Measurements from ENCODE around the gene MLLT3.

DNA sequence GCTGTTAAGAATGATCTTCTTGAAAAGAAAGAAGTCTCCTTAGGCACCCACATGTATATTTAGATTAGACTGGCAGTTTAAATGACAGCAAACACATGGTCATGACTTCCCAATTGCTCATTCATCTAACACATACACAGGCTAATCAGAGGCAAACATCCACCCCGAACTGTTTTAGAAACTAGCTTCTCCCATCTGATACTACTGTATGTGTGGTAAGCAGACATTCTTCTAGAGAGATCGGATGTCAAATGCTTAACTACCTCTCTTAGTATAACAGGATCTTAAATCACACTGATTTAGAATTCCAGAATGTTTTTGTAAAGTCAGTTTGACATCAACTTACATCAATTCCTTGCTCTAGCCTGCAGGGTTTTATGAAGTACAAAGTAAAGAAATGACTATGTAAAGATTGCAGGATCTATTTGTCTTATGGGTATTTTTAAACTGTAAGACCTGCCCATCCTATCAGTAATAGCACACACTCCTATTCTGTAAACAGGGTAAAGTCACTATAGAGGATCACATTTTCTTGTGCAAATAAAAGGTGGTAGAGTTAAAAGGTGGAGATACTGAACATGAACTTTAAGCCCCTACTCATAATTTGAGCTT is 239.7 kb downstream of the MLLT3 start:
- TF ChIP-seq TAF1 (IDR thresholded peaks at IDR 0.05; ENCODE audit: low read depth, low read length) (no peak), E2F6 (IDR thresholded peaks at IDR 0.05) (no peak), GABPA (IDR thresholded peaks at IDR 0.05; ENCODE audit: borderline replicate concordance, insufficient read depth, low read length) (no peak), POLR2A (IDR thresholded peaks at IDR 0.05; ENCODE audit: control extremely low read depth in 1 of 2, low read depth in 2 of 2, low read length in 2 of 2) (no peak), ASH2L (IDR thresholded peaks at IDR 0.05; ENCODE audit: low read length) (no peak), POLR2AphosphoS5 (IDR thresholded peaks at IDR 0.05; ENCODE audit: low read depth, low read length) (no peak), SIN3A (conservative IDR thresholded peaks at IDR 0.05 in 1 of 2, IDR thresholded peaks at IDR 0.05 in 1 of 2; ENCODE audit: low read depth in 1 of 2, low read length in 2 of 2) (no peak), ZNF274 (IDR thresholded peaks at IDR 0.05; ENCODE audit: borderline replicate concordance, extremely low read depth, low read length) (no peak), EZH2 (IDR thresholded peaks at IDR 0.05; ENCODE audit: low read depth, low read length, severe bottlenecking) (no peak), CEBPB (IDR thresholded peaks at IDR 0.05; ENCODE audit: low read depth, low read length) (no peak), CBX5 (IDR thresholded peaks at IDR 0.05; ENCODE audit: low read depth, low read length) (no peak), GTF2F1 (IDR thresholded peaks at IDR 0.05; ENCODE audit: borderline replicate concordance, low read depth, low read length) (no peak)
- TF ChIP-seq, protein P1, sequence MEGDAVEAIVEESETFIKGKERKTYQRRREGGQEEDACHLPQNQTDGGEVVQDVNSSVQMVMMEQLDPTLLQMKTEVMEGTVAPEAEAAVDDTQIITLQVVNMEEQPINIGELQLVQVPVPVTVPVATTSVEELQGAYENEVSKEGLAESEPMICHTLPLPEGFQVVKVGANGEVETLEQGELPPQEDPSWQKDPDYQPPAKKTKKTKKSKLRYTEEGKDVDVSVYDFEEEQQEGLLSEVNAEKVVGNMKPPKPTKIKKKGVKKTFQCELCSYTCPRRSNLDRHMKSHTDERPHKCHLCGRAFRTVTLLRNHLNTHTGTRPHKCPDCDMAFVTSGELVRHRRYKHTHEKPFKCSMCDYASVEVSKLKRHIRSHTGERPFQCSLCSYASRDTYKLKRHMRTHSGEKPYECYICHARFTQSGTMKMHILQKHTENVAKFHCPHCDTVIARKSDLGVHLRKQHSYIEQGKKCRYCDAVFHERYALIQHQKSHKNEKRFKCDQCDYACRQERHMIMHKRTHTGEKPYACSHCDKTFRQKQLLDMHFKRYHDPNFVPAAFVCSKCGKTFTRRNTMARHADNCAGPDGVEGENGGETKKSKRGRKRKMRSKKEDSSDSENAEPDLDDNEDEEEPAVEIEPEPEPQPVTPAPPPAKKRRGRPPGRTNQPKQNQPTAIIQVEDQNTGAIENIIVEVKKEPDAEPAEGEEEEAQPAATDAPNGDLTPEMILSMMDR (IDR thresholded peaks at IDR 0.05; ENCODE audit: control extremely low read depth in 1 of 3, insufficient read depth in 1 of 3, low read depth in 1 of 3, low read length in 3 of 3) = no peak

Measured in H1 (cell line).